ENCODE results near the gene DST.

Gene DST

DNA sequence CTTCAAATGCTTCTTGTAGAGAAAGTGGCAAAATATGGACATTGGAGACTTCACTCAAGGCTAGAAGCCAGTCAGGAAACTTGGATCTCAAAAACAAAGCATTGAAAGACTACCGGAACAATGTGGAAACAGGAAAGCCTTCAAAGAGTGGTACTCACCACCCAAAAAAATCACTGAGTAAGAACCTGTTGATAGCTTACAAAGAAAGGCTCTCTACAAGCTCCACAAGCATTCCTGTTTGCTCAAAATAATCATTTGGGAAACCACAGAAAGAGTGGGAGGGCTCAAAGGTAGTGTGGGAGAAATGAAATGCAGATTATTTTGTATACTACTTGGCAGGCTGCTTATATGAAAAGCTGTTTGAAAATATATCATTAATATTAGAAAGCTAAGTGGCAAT is 9.5 kb upstream of the DST start:
- no peaks in the 10 kb centered on the region for H3K4me1 ChIP-seq (ENCODE audit: low read length)
- DNase-seq: no peak
- H3K9me3 ChIP-seq (replicated peaks; ENCODE audit: insufficient read depth, low read length): no peaks in the 10 kb centered on the region
- H3K79me2 ChIP-seq (ENCODE audit: low read length): no peaks in the 10 kb centered on the region
- H2AFZ ChIP-seq (ENCODE audit: low read length): no peak overlapping the region
- no peak for TF ChIP-seq CTCF (IDR thresholded peaks at IDR 0.05; ENCODE audit: low read length)
- TF ChIP-seq EZH2phosphoT487 (IDR thresholded peaks at IDR 0.05; ENCODE audit: low read length): no peak
- H3K9me2 ChIP-seq (replicated peaks; ENCODE audit: insufficient read depth, low read length): no peaks in the 10 kb centered on the region
- no peaks in the 10 kb centered on the region; the same call in 1 of the 2 replicates for H3K36me3 ChIP-seq (replicated peaks; ENCODE audit: insufficient read depth, low read length)
- H4K20me1 ChIP-seq (ENCODE audit: insufficient read depth, low read length): no peaks in the 10 kb centered on the region
- no peak overlapping the region for H3K9ac ChIP-seq (ENCODE audit: low read length)
- H3F3A ChIP-seq (ENCODE audit: insufficient read depth, low read length): no peaks in the 10 kb centered on the region
- no peak overlapping the region for H3K27ac ChIP-seq (ENCODE audit: low read length)
- H3K27me3 ChIP-seq (replicated peaks; ENCODE audit: insufficient read depth, low read length): no peaks in the 10 kb centered on the region
- H3K4me3 ChIP-seq (ENCODE audit: low read length): no peak overlapping the region
- no peak overlapping the region for H3K4me2 ChIP-seq (ENCODE audit: low read depth, low read length)

DNA sequence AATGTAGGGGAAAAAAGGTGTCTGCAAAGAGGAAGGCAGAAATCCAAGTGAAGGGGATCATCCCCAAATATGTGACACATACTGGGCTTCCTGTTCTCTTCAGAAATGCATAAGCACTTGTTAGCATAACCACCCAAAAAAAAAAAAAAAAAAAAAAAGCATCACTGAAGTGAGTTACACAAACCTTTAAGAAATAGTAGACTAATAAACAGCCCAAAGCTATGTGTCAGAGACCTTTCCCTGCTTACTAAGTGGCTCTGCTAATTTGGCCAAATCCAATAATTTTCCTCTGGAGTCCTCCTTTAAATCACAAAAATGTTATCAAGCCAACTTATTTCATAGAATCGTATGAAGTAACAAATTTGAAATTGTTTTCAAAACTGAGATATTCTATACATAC is 7.5 kb upstream of the DST start:
- H3K9me3 ChIP-seq (replicated peaks; ENCODE audit: insufficient read depth, low read length): no peaks in the 10 kb centered on the region

GRCh38 chr6:56649782-56650181 is 7.1 kb upstream of the DST start:
- Histone ChIP-seq H3F3A (ENCODE audit: insufficient read depth, low read length) (no peaks in the 10 kb centered on the region), H3K9me3 (replicated peaks; ENCODE audit: insufficient read depth, low read length) (no peaks in the 10 kb centered on the region), H3K9me2 (replicated peaks; ENCODE audit: insufficient read depth, low read length) (no peaks in the 10 kb centered on the region), H2AFZ (ENCODE audit: low read length) (no peak overlapping the region), H3K9ac (ENCODE audit: low read length) (no peak overlapping the region), H3K36me3 (replicated peaks; ENCODE audit: insufficient read depth, low read length) (no peaks in the 10 kb centered on the region; the same call in 1 of the 2 replicates), H3K27me3 (replicated peaks; ENCODE audit: insufficient read depth, low read length) (no peaks in the 10 kb centered on the region), H4K20me1 (ENCODE audit: insufficient read depth, low read length) (no peaks in the 10 kb centered on the region), H3K27ac (ENCODE audit: low read length) (no peak overlapping the region), H3K4me1 (ENCODE audit: low read length) (no peaks in the 10 kb centered on the region), H3K4me3 (ENCODE audit: low read length) (no peak overlapping the region), H3K4me2 (ENCODE audit: low read depth, low read length) (no peak overlapping the region), H3K79me2 (ENCODE audit: low read length) (no peaks in the 10 kb centered on the region)
- no peak for TF ChIP-seq EZH2 (optimal IDR thresholded peaks at IDR 0.05; ENCODE audit: low read depth, low read length)
- no peak for TF ChIP-seq CTCF (IDR thresholded peaks at IDR 0.05; ENCODE audit: low read length)
- TF ChIP-seq EZH2phosphoT487 (IDR thresholded peaks at IDR 0.05; ENCODE audit: low read length): no peak
- DNase-seq: no peak

More for the DNA sequence above, 7.5 kb upstream of the DST start:
- no peaks in the 10 kb centered on the region for H3K9me2 ChIP-seq (replicated peaks; ENCODE audit: insufficient read depth, low read length)
- H4K20me1 ChIP-seq (ENCODE audit: insufficient read depth, low read length): no peaks in the 10 kb centered on the region
- no peaks in the 10 kb centered on the region for H3K79me2 ChIP-seq (ENCODE audit: low read length)
- H3F3A ChIP-seq (ENCODE audit: insufficient read depth, low read length): no peaks in the 10 kb centered on the region
- H2AFZ ChIP-seq (ENCODE audit: low read length): no peak overlapping the region
- H3K4me3 ChIP-seq (ENCODE audit: low read length): no peak overlapping the region
- H3K27ac ChIP-seq (ENCODE audit: low read length): no peak overlapping the region
- H3K27me3 ChIP-seq (replicated peaks; ENCODE audit: insufficient read depth, low read length): no peaks in the 10 kb centered on the region
- H3K9ac ChIP-seq (ENCODE audit: low read length): no peak overlapping the region
- no peaks in the 10 kb centered on the region; the same call in 1 of the 2 replicates for H3K36me3 ChIP-seq (replicated peaks; ENCODE audit: insufficient read depth, low read length)
- no peak for TF ChIP-seq EZH2phosphoT487 (IDR thresholded peaks at IDR 0.05; ENCODE audit: low read length)
- H3K4me2 ChIP-seq (ENCODE audit: low read depth, low read length): no peak overlapping the region
- no peak for DNase-seq
- H3K4me1 ChIP-seq (ENCODE audit: low read length): no peaks in the 10 kb centered on the region

DNA sequence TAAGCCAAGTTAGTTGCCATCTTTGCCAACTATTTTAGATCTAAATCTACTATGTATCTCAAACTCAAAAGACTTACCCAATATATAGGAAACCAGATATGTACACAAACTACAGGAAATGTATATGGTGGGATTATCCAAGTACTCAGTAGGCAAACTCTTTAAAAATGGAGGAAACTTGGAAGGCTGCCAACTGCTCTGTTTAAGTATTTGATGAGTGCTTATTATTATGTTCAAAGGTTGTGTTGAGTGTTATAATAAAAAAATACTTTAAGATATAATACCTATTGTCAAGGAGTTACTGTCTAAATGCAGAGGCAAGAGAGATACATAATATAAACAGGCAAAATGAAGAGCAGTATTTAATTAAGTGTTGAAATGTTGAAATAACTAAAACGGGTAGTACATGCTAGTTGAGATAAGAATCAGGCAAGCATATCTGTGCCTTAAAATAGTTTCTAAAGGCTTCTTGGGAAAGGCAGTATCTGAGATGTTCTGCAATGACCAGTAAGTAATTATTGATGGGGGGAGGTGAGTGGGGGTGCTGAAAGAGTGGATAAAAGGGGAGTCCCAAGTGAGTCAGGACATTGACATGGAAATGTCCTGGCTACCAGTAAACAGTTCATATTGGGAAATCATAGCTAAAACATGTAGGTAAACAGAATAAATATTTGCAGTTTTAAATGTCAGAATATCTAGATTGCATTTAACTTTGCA is 6.5 kb upstream of the DST start:
- H3K27ac ChIP-seq (ENCODE audit: low read length): no peak overlapping the region
- H3F3A ChIP-seq (ENCODE audit: insufficient read depth, low read length): no peaks in the 10 kb centered on the region
- no peaks in the 10 kb centered on the region for H3K4me1 ChIP-seq (ENCODE audit: low read length)
- H3K4me2 ChIP-seq (ENCODE audit: low read depth, low read length): no peak overlapping the region
- H3K36me3 ChIP-seq (replicated peaks; ENCODE audit: insufficient read depth, low read length): no peaks in the 10 kb centered on the region; the same call in 1 of the 2 replicates
- H3K27me3 ChIP-seq (replicated peaks; ENCODE audit: insufficient read depth, low read length): no peaks in the 10 kb centered on the region
- no peak overlapping the region for H3K4me3 ChIP-seq (ENCODE audit: low read length)
- no peaks in the 10 kb centered on the region for H3K9me3 ChIP-seq (replicated peaks; ENCODE audit: insufficient read depth, low read length)
- H2AFZ ChIP-seq (ENCODE audit: low read length): no peak overlapping the region
- H3K79me2 ChIP-seq (ENCODE audit: low read length): no peaks in the 10 kb centered on the region
- DNase-seq: no peak
- TF ChIP-seq EZH2phosphoT487 (IDR thresholded peaks at IDR 0.05; ENCODE audit: low read length) (no peak), EZH2 (optimal IDR thresholded peaks at IDR 0.05; ENCODE audit: low read depth, low read length) (no peak), CTCF (IDR thresholded peaks at IDR 0.05; ENCODE audit: low read length) (no peak)
- no peak overlapping the region for H3K9ac ChIP-seq (ENCODE audit: low read length)
- H4K20me1 ChIP-seq (ENCODE audit: insufficient read depth, low read length): no peaks in the 10 kb centered on the region
- no peaks in the 10 kb centered on the region for H3K9me2 ChIP-seq (replicated peaks; ENCODE audit: insufficient read depth, low read length)
